Activated gamma-delta T cell (primary cell): ENCODE data around the gene ATG101.

Source experiments
- DNase-seq: peaks from one replicate; lab custom pipeline; 2025; lab: John Stamatoyannopoulos, UW

ATG101 gene

DNA sequence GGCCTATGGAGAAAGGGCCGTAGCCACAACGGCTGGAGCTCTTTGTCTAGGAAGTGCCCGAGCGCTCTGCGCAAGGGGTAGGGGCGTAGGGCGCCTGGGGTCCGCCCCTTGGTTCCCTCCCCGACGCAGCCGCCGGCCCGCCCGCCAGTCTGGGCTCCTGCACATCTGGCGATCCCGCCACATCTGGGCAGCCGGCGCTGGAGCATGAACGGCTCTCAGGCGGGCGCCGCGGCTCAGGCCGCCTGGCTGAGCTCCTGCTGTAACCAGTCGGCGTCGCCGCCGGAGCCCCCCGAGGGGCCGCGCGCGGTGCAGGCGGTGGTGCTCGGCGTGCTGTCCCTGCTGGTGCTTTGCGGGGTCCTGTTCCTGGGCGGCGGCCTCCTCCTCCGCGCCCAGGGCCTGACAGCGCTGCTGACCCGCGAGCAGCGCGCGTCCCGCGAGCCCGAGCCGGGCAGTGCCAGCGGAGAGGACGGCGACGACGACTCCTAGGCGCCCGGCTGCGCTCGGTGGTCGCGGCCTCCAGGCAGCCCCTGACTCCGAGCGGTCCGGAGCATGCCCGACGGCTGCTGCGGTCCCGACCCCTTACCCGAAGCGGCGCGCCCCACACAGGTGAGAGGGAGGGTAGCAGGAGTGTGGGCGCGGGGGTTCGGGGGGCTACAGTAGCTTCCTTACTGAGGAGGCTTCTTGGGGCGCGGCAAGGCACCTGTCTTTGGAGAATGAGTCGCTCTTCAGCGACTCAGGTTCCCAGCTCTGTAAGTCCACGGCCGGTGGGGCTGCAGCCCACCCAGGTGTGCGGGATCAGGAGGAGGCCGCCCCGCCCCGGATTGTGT, 10.0 kb downstream of the ATG101 start, which contains the start of gene SMIM41:
Gene SMIM41 (plus strand): TSS at position 129 of the 827 bp plus-strand sequence. CDS start 76 bp downstream, at position 205.
- DNase-seq: no peak

GRCh38 chr12:52080403-52081251, 10.8 kb downstream of the ATG101 start:
- DNase-seq: no peak

DNA sequence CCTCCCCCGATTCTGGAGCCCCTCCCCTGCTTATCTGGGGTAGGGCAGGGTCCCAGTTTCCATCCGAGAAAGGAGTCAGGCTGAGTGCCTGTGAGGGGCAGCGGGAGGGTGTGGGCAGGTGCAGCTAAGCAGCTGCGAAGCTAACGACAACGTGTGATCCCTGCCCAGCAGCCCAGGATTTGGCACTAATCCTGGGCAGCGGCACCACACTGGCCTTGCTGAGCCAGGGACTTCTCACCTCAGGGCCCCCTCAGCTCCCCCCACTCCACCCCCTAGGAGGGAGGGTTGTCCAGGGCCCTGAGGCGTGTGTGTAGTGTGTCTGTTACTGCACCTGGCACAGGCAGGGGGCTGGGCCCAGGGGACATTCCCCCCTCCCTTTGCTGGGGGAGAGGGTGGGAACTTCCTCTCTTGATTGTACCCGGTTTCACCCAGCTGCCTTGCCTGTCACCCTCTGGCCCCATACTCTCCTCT, 11.5 kb downstream of the ATG101 start:
- no peak for DNase-seq

GRCh38 chr12:52082026-52082668, 12.4 kb downstream of the ATG101 start:
- DNase-seq: no peak

DNA sequence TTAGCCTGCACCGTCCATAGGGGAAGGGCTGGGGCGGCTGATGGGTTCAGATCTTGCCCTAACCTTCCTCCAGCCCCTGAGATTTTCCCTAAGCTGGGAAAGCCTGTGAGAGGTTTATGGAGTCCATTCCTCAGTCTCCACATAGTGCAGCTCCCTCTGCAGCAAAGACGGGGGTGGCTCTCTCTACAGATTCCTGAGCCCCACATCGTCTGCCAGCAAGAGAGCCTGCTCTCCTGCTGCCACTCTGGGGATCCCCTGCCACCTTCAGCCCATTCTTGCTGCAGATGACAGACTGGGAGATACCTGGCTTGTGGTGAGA, 12.8 kb downstream of the ATG101 start:
- no peak for DNase-seq

DNA sequence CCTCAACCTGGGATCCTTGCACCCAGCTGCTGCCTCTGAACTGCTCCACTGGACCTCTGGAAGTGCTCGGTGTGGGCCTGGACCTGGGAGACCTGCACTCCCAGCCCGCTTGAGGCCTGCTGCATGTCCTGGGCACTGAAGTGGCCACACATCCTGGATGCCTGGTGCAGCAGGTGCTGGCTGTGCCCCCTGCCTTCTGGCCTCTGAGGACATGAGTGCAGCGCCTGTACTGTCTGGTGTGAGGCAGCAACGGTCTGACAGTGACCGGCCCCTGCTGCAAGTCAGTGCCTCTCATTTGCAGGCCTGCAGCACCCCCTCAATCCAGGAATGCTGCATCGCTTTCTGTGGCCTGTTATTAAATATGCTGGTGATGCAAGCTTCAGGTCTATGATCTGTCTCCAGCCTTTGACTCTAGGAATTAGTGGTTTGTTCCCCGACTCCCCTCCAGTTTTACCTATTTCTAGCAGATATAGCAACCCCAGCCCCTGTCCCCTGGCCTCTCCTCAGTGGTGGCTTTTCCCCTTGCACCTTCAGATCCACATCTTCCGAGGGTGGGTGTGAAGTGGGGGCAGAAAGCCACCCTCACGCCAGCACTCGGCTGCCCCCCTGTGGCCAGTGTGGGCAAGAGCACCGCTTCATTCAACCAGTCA, 13.3 kb downstream of the ATG101 start:
- DNase-seq: peak; percentile 30

DNA sequence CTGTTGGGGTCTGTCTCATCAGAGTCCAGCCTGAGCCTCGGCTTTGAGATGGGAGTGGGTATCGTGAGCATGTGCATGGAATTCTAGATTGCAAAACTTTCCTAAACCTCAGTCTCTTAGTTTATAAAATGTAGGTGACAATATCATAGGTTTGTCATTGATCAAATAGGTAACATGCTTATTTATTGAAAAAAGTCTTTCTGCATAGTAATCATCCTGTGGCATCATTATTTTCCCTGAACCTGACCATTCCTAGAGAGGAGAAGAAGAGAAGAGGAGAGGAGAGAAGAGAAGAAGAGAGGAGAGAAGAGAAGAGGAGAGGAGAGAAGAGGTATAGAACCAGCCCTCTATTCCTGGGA, 13.8 kb downstream of the ATG101 start:
- no peak for DNase-seq

DNA sequence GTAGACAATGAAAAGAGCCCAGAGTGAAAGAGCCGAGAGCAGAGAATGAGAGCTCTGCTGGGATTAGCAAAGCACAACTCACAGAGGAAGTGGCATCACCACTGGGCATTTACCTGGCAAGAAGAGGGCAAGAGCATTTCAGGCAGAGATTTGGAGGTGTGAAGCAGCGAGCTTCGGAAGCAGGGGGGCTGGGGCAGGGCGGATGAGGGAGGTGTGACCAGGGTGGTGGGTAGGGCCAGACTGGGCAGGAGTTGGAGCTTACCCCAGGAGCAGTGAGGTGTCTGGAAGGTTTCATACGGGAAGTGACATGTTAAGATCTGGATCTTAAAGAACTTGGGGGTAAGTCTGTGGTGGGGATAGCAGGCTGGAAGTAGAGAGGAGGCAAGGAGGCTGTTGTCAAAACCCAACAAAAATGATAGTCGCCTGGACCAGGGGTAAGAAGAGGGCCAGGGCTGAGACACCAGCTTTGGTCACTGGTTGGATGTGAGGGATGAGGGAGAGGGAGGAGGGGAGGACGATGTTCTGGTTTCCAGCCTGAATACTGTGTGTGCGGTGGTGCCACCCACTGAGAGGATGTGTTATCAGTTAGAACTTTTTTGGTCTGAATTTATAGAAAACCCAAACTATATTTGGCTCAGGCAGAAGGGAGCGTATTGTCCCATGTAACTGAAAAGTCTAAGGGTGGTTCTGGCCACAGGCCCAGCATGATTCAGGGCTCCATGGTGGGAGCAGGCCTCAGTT, 14.9 kb downstream of the ATG101 start:
- no peak for DNase-seq

DNA sequence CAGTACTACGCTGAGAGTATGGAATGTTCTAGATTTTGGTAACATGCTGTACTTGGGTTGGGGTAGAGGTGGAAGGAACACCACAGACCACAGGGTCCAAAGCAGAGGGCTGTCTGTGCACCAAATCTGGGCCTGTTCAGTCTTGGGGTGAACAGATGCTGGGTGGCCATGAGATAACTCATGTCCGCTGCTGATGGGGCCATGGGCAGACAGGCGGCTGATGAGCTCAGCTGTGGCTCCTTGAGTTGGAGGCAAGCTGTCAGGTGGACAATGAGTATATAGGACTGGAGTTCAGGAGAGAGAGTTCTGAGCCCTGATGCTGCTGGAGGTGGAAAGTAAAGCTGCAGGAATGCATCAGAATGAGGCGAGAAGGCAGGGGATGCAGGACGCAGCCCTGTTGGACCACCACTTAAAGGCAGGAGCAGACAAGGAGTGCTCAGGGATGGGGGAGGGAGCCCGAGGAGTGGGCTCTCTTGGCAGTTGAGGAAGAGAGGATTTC, 16.0 kb downstream of the ATG101 start:
- no peak for DNase-seq

- DNase-seq: no peak
Observed at GRCh38 chr12:52086366-52086765, 16.6 kb downstream of the ATG101 start.

GRCh38 chr12:52086944-52087835, 17.4 kb downstream of the ATG101 start:
- no peak for DNase-seq

GRCh38 chr12:52087961-52088820, 18.4 kb downstream of the ATG101 start:
- DNase-seq: no peak

- no peak for DNase-seq
Observed at GRCh38 chr12:52089491-52089890, 19.7 kb downstream of the ATG101 start.

GRCh38 chr12:52090291-52090690, 20.5 kb downstream of the ATG101 start:
- DNase-seq: no peak

- DNase-seq: no peak
Observed at GRCh38 chr12:52091061-52091460, 21.3 kb downstream of the ATG101 start.

DNA sequence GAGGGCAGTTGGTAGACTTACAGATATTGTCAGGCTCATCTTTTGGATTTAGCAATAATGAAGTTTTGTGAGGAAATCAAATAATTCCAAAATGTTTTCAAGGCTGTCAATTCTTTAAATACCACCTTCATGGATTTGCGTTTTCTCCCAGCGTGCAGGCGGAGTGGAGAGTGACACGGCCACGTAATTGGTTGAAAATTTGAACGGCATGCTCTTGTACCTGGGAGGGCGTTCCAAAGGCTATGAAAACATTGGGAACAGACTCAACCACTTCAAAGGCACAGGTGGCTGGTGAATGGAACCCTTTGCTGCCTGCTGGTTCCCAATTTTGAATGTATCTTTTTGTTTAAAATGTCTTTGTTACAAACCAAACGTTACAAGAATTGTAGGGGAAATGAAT, 22.1 kb downstream of the ATG101 start:
- DNase-seq: no peak

DNA sequence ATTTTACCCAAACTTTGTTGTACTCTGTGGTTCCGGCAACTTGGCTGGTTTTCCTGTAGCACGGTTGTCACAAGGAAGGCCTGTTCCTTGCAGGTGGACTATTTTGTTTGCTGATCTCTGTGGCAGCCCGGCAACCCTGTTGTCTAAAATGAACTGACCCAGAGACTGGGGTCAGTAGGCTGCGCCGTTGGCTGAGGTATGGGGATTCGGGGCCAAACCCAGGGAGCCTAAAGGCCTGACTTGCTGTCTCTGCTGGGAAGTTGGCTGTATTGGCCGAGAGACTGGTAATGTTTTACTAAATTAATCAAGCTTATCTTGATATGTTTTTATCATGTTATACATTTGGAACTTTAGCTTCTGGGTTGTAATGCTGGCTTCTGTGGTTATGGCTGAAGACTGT, 23.6 kb downstream of the ATG101 start:
- no peak for DNase-seq

DNA sequence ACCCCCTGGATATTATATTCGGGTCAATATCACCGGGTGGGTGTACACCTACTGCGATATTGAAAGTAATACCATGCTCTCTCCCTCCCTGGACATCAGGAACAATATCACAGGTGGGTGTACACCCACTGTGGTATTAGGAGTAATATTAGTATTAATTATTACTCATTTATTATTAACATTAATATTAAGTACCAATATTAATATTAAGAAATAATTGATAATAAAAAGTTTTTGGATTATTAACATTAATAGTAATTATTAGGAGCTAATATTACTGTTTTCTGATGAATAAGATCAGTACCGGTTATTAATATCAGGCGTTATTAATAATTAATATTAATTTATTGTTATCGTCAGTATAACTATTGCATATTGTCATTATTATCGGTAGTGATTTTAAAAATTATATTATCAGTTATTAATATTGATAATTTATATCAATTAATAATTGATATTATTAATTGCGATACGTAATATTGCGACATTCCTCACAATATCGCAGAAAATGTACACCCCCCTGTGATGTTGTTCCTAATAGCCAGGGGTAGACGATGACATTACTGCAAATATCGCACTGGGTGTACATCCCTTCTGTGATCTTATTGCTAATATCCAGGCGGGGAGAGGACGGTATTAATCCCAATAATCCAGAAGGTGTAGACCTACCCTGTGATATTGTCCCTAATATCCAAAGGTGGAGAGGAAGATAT, 26.7 kb downstream of the ATG101 start:
- DNase-seq: no peak
